Smooth muscle cell (in vitro differentiated cells): Measurements from ENCODE around the gene SMYD3. TPM values are rescaled to one million over a fixed set of nuclear protein-coding genes. Genes with fewer than 3 reads are reported as not detected.
A peak's percentile ranks its signal among the peaks of the same experiment; 100 is the strongest.

Experiments used
- DNase-seq: peaks from one replicate; lab custom pipeline; 2025; ENCODE audit not compliant: unreplicated experiment; lab: John Stamatoyannopoulos, UW
- H2AFZ ChIP-seq: fragments of 200-600 bp; sonication (generic); 2 replicates; pipeline ENCODE4 v1.6.0; 2016; ENCODE audit warnings: antibody characterized with exemption, low read depth, mild to moderate bottlenecking
- H3F3A ChIP-seq: fragments of 200-600 bp; sonication (generic); 2 replicates; pipeline ENCODE4 v1.6.0; 2017; ENCODE audit warnings: antibody characterized with exemption, low read depth
- H3K27ac ChIP-seq: fragments of 200-600 bp; sonication (generic); 2 replicates; pipeline ENCODE4 v1.5.1; 2016; ENCODE audit warnings: low read depth, mild to moderate bottlenecking
- H3K27me3 ChIP-seq: fragments of 200-600 bp; sonication (generic); 2 replicates; pipeline ENCODE4 v1.6.1; 2016; ENCODE audit warnings: low read depth, mild to moderate bottlenecking
- H3K36me3 ChIP-seq: fragments of 200-600 bp; sonication (generic); 2 replicates; pipeline ENCODE4 v1.5.1; 2016; ENCODE audit warnings: low read depth
- H3K4me1 ChIP-seq: fragments of 200-600 bp; sonication (generic); 2 replicates; pipeline ENCODE4 v1.5.1; 2016; ENCODE audit warnings: low read depth
- H3K4me2 ChIP-seq: fragments of 200-600 bp; sonication (generic); 2 replicates; pipeline ENCODE4 v1.6.0; 2016; ENCODE audit warnings: mild to moderate bottlenecking
- H3K4me3 ChIP-seq: fragments of 200-600 bp; sonication (generic); 2 replicates; pipeline ENCODE4 v1.5.1; 2016; ENCODE audit warnings: mild to moderate bottlenecking
- H3K79me2 ChIP-seq: fragments of 200-600 bp; sonication (generic); 2 replicates; pipeline ENCODE4 v1.6.0; 2016; ENCODE audit warnings: low read depth, mild to moderate bottlenecking
- H3K9ac ChIP-seq: fragments of 200-600 bp; sonication (generic); 2 replicates; pipeline ENCODE4 v1.6.0; 2016; ENCODE audit warnings: low read depth
- H3K9me3 ChIP-seq: fragments of 200-600 bp; sonication (generic); replicated peaks from 2 replicates; pipeline ENCODE4 v1.5.1; 2016; ENCODE audit warnings: low read depth
- H4K20me1 ChIP-seq: fragments of 200-600 bp; sonication (generic); 2 replicates; pipeline ENCODE4 v1.6.0; 2016; ENCODE audit warnings: low read depth
- WGBS: methylation state at CpG from one replicate; pipeline ENCODE4 v1.1.7; 2016; ENCODE audit warnings: low lambda C conversion rate; 5-methylcytosine and 5-hydroxymethylcytosine counted together
- polyA plus RNA-seq: library from polyadenylated mRNA; unstranded; fragments of >200 nt; fragmentation: Nextera tagmentation; extraction: Ambion mirVana; gene quantifications from 2 replicates; pipeline ENCODE4 v1.2.1, GENCODE V29; 2016
- total RNA-seq: library from RNA; depleted of rRNA; stranded (reverse); fragments of >200 nt; gene quantifications from 2 replicates; pipeline ENCODE4 v1.2.3, GENCODE V29; 2014
- TF ChIP-seq, protein P1 (sequence below): fragments of 200-600 bp; sonication (generic); IDR thresholded peaks from 2 replicates; pipeline ENCODE4 v1.5.1; 2017; ENCODE audit warnings: borderline replicate concordance, mild to moderate bottlenecking, antibody characterized with exemption; ENCODE audit not compliant: insufficient read depth, poor library complexity, severe bottlenecking

SMYD3 gene
- total and polyA plus RNA-seq, 2 experiments from 2014 or later = 162 to 301 TPM

GRCh38 chr1:246002725-246003441 is 504.2 kb downstream of the SMYD3 start:
- no peaks in the 10 kb centered on the region for H3K9me3 ChIP-seq
- H3K9ac ChIP-seq = no peak overlapping the region
- TF ChIP-seq, protein P1, sequence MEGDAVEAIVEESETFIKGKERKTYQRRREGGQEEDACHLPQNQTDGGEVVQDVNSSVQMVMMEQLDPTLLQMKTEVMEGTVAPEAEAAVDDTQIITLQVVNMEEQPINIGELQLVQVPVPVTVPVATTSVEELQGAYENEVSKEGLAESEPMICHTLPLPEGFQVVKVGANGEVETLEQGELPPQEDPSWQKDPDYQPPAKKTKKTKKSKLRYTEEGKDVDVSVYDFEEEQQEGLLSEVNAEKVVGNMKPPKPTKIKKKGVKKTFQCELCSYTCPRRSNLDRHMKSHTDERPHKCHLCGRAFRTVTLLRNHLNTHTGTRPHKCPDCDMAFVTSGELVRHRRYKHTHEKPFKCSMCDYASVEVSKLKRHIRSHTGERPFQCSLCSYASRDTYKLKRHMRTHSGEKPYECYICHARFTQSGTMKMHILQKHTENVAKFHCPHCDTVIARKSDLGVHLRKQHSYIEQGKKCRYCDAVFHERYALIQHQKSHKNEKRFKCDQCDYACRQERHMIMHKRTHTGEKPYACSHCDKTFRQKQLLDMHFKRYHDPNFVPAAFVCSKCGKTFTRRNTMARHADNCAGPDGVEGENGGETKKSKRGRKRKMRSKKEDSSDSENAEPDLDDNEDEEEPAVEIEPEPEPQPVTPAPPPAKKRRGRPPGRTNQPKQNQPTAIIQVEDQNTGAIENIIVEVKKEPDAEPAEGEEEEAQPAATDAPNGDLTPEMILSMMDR = peak; percentile 83
- WGBS = 79% methylated on average over 19 of the region's 23 CpGs
- H4K20me1 ChIP-seq = no peaks in the 10 kb centered on the region
- peaks cover 10% of the 10 kb centered on the region for H3K4me1 ChIP-seq
- H3K4me2 ChIP-seq = no peak overlapping the region
- DNase-seq = peak; percentile 58
- peaks cover 12% of the 10 kb centered on the region for H3K79me2 ChIP-seq
- peak overlapping the region; percentile 56 for H3K27ac ChIP-seq
- no peaks in the 10 kb centered on the region for H3K36me3 ChIP-seq
- H3F3A ChIP-seq = peaks cover 38% of the 10 kb centered on the region
- no peak overlapping the region for H3K4me3 ChIP-seq
- no peaks in the 10 kb centered on the region for H3K27me3 ChIP-seq
- no peak overlapping the region for H2AFZ ChIP-seq

DNA sequence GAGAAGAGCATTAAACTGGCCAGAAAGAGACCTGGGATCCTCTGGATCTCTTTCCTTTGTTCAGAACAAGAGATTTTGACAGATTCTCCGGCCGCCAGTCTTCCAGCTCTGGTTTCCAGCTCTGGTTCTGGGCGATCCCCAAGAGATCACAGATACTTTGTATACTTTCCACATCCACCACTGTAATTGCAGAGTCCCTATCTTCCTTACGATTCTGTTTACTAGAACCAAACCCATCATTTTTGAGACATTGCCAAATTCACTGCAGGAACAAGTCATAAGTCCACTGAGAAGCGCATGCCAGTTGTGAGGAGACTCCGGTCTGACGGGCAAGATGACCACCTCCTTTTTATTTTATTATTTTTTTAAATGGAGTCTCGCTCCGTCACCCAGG is 505.2 kb downstream of the SMYD3 start:
- Histone ChIP-seq H3K79me2 (peaks cover 12% of the 10 kb centered on the region), H2AFZ (no peak overlapping the region), H3K9ac (peak overlapping the region; percentile 1), H3K4me3 (no peak overlapping the region), H3K27me3 (no peaks in the 10 kb centered on the region), H3K4me1 (peaks cover 17% of the 10 kb centered on the region), H3K27ac (peak overlapping the region; percentile 87), H3K36me3 (no peaks in the 10 kb centered on the region), H4K20me1 (no peaks in the 10 kb centered on the region), H3K4me2 (peak overlapping the region; percentile 38), H3K9me3 (no peaks in the 10 kb centered on the region), H3F3A (peaks cover 38% of the 10 kb centered on the region)
- no peak for DNase-seq
- WGBS = 38% methylated on average over 9 of the region's 9 CpGs
- TF ChIP-seq, protein P1 = no peak

GRCh38 chr1:246001142-246001836 is 505.8 kb downstream of the SMYD3 start:
- TF ChIP-seq, protein P1 = no peak
- H3K36me3 ChIP-seq = no peaks in the 10 kb centered on the region
- peak overlapping the region; percentile 87 for H3K27ac ChIP-seq
- 33% methylated on average over 9 of the region's 9 CpGs for WGBS
- H4K20me1 ChIP-seq = no peaks in the 10 kb centered on the region
- no peak overlapping the region for H2AFZ ChIP-seq
- H3K9me3 ChIP-seq = no peaks in the 10 kb centered on the region
- H3F3A ChIP-seq = peaks cover 38% of the 10 kb centered on the region
- peak overlapping the region; percentile 38 for H3K4me2 ChIP-seq
- peaks cover 17% of the 10 kb centered on the region for H3K4me1 ChIP-seq
- no peak overlapping the region for H3K4me3 ChIP-seq
- H3K9ac ChIP-seq = peak overlapping the region; percentile 36
- peaks cover 12% of the 10 kb centered on the region for H3K79me2 ChIP-seq
- no peaks in the 10 kb centered on the region for H3K27me3 ChIP-seq
- DNase-seq = no peak
